Measurements from ENCODE around the gene DYNLL1. TPM values are rescaled to one million over a fixed set of nuclear protein-coding genes. Genes with fewer than 3 reads are reported as not detected.

The DYNLL1 gene
- polyA plus RNA-seq, 1 donor, result 284 TPM

Other genes starting within 250 kb of the DYNLL1 start
- 169 TPM for gene PXN, start 230.4 kb upstream of the DYNLL1 start, polyA plus RNA-seq (ENCODE audit: insufficient read length)
- not detected for gene RNU4-2, start 204.2 kb upstream of the DYNLL1 start, polyA plus RNA-seq (ENCODE audit: insufficient read length)
- not detected for gene RNU4-1, start 202.9 kb upstream of the DYNLL1 start, polyA plus RNA-seq (ENCODE audit: insufficient read length)
- gene SIRT4, start 193.8 kb upstream of the DYNLL1 start, polyA plus RNA-seq (ENCODE audit: insufficient read length), result 4.9 TPM
- not detected for gene PLA2G1B, start 168.3 kb upstream of the DYNLL1 start, polyA plus RNA-seq (ENCODE audit: insufficient read length)
- gene MSI1, start 126.9 kb upstream of the DYNLL1 start, polyA plus RNA-seq (ENCODE audit: insufficient read length), result 4.4 TPM
- gene COX6A1, start 58.0 kb upstream of the DYNLL1 start, polyA plus RNA-seq (ENCODE audit: insufficient read length), result 96.9 TPM
- gene TRIAP1, start 49.7 kb upstream of the DYNLL1 start, polyA plus RNA-seq (ENCODE audit: insufficient read length), result 35.0 TPM
- gene GATC, start 49.7 kb upstream of the DYNLL1 start, polyA plus RNA-seq (ENCODE audit: insufficient read length), result 15.0 TPM
- 84.8 TPM for gene SRSF9, start 26.4 kb upstream of the DYNLL1 start, polyA plus RNA-seq (ENCODE audit: insufficient read length)
- 44.8 TPM for gene COQ5, start 33.0 kb downstream of the DYNLL1 start, polyA plus RNA-seq (ENCODE audit: insufficient read length)
- 146 TPM for gene RNF10, start 38.2 kb downstream of the DYNLL1 start, polyA plus RNA-seq (ENCODE audit: insufficient read length)
- 24.5 TPM for gene POP5, start 85.3 kb downstream of the DYNLL1 start, polyA plus RNA-seq (ENCODE audit: insufficient read length)
- 2.5 TPM for gene CABP1, start 144.5 kb downstream of the DYNLL1 start, polyA plus RNA-seq (ENCODE audit: insufficient read length)
- 59.2 TPM for gene MLEC, start 191.0 kb downstream of the DYNLL1 start, polyA plus RNA-seq (ENCODE audit: insufficient read length)
- 11.8 TPM for gene UNC119B, start 214.3 kb downstream of the DYNLL1 start, polyA plus RNA-seq (ENCODE audit: insufficient read length)
- 19.8 TPM for gene ACADS, start 229.7 kb downstream of the DYNLL1 start, polyA plus RNA-seq (ENCODE audit: insufficient read length)

All from forelimb muscle (tissue), 1 donor.